Astrocyte of the spinal cord (primary cell): ENCODE measurements around the gene SORCS2.

Source experiments
- DNase-seq: peaks from one replicate; pipeline ENCODE4 v3.0.0; 2011; ENCODE audit warnings: low read depth, low spot score
- H3K4me3 ChIP-seq: 2 replicates; pipeline ENCODE4 v1.5.1; 2011; ENCODE audit warnings: low read depth, mild to moderate bottlenecking, low read length, moderate library complexity
- in situ Hi-C: cut with HindIII; loops from 2 replicates; pipeline ENCODE4 v1.10.0; 2017; ENCODE audit warnings: low sequenced_read_pairs
- TF ChIP-seq, protein P1 (sequence below): IDR thresholded peaks from 2 replicates; pipeline ENCODE4 v1.5.1; 2012; ENCODE audit warnings: low read depth, mild to moderate bottlenecking, low read length, inconsistent platforms

Gene SORCS2

DNA sequence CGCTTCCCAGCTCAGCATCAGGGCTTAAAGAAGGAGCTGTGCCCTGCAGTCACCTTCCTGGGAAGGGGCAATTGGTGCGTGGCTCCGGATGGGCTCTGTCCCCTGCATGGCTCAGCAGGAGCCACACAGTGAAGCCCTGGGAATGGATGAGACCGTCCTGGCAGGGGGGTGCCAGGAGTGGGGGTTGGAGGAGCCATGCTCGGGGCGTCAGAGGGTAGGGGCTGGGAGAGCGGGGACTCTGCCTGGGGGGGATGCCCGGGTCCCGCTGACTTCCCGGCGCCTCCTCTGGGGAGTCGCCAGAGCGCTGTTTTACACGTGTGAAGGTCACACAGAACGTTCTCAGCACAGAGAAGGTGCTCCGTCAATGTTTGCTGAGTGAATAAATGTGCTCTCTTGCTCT, 563.2 kb downstream of the SORCS2 start:
- TF ChIP-seq, protein P1, sequence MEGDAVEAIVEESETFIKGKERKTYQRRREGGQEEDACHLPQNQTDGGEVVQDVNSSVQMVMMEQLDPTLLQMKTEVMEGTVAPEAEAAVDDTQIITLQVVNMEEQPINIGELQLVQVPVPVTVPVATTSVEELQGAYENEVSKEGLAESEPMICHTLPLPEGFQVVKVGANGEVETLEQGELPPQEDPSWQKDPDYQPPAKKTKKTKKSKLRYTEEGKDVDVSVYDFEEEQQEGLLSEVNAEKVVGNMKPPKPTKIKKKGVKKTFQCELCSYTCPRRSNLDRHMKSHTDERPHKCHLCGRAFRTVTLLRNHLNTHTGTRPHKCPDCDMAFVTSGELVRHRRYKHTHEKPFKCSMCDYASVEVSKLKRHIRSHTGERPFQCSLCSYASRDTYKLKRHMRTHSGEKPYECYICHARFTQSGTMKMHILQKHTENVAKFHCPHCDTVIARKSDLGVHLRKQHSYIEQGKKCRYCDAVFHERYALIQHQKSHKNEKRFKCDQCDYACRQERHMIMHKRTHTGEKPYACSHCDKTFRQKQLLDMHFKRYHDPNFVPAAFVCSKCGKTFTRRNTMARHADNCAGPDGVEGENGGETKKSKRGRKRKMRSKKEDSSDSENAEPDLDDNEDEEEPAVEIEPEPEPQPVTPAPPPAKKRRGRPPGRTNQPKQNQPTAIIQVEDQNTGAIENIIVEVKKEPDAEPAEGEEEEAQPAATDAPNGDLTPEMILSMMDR = no peak
- no peak for DNase-seq
- H3K4me3 ChIP-seq = no peak overlapping the region
- in situ Hi-C loops = no loop called here

DNA sequence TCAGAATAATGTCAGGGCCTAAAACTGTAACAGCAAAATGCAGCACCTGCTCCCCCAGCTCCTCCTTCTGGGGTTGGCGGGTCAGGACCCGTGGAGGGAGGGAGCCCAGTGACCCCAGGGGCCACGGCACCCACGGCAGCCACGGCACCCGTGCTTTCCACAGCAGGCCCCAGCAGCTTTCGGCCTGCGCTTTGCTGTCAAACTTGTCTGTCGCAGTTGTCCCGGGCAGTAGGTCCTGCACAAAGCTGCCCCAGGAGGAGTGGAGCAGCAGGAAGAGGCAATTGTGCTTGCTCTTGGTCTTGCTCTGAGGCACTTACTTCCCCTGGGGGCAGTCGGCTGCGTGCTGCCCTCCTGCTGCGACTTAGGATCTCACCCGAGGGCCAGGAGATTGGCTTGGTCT, 563.7 kb downstream of the SORCS2 start:
- DNase-seq = no peak
- TF ChIP-seq, protein P1 = no peak
- H3K4me3 ChIP-seq = no peak overlapping the region
- in situ Hi-C loops = no loop called here

DNA sequence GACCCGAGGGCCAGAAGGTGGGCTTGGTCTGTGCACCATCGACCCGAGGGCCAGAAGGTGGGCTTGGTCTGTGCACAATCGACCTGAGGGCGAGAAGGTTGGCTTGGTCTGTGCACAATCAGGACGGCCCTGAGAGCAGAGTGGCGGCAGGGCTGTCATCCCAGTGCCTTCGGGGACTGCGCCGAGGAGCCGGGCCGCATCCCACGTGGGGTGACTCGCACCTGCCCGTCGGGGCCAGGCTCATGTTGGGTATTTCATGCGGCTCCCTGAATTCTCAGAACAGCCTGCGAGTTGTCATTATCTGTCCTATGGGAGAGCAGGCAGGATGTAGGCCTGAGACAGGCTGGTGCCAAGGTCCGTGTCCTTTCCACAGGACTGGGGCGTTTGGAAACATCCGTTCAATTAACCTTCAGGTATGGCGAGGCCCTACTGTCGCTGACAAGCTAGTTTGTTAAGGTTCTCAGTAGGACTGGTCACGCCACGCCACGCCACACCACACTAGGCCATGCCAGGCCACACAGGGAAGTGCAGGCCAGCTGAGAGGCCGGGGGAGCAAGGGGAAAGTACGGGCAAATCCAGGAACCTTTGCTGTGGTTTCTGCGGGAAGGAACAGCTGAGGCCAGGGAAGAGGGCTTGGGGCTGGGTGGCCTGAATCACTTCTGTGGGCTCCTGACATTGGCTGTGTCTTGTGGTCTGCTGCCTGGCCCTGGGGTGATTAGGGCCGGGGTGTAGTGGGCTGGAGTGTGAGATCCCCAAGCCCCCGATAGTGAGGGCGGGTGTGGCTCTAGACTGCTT, 564.4 kb downstream of the SORCS2 start:
- peak; percentile 17 for DNase-seq
- H3K4me3 ChIP-seq = no peak overlapping the region
- TF ChIP-seq, protein P1 = no peak
- in situ Hi-C loops = no loop called here

DNA sequence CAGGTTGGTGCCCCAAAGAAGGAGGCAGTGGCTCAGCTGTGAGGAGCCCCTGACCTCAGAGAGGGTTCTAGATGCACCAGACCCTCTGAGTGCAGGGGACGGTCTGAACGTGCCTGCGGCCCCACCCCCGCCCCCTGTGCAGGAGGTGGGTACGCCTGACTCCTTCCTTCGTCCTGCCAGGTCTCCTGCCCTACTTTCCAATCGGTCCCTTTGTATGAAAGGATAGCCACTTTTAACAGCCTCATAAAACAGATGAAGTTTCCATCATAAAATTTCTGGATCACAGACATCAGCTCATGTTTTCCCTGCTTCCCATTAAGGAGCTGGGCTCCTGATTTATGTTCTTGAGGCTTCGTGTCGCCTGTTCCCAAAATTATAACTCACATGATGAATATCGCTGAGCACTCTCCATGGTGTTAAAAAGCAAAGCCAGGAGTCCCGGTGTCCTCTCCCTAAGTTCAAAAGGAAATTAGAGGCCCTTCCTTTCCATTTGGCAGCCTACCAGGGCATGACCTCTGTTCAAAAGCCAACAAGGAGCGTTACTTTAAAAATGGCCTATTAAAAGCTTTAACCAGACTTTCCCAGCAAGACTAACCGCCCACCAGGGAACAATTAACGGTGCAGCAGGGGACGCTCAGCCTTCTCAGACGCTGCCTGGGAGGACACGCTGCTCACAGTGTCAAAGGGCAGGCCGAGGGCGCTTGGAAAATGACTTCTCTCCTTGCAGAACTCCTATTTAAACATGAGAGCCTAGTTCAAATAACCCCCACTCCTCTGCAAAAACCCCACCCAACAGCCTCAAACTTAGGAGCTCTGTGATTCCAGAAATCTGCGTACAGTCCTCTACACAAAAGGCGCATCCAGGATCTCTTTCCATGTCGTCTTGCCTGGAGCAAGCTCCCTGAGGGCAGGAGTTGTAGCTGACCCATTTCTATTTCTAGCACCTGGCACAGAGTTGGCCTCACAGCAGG, 565.4 kb downstream of the SORCS2 start:
- DNase-seq = no peak
- in situ Hi-C loops = no loop called here
- TF ChIP-seq, protein P1 = no peak
- H3K4me3 ChIP-seq = no peak overlapping the region

DNA sequence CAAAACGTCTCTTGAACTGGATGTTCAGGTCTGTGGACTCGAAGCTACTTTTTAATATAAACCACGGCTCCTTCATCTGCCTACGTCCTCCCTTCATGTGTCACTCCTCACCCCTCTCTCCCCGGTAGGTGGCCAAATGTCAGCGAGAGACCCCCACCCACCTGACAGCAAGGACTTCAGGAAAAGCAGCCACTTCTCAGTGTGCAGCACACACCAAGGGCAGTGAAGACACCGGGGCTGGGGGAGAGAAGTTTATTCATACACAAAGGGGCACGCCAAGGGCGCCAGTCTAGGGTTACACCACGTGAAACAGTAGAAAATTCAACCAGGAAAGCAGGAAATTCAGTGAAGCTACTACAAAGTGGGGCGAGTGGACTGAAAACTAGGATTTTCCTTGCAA, 566.1 kb downstream of the SORCS2 start:
- no peak overlapping the region for H3K4me3 ChIP-seq
- TF ChIP-seq, protein P1 = no peak
- in situ Hi-C loops = no loop called here
- DNase-seq = no peak

DNA sequence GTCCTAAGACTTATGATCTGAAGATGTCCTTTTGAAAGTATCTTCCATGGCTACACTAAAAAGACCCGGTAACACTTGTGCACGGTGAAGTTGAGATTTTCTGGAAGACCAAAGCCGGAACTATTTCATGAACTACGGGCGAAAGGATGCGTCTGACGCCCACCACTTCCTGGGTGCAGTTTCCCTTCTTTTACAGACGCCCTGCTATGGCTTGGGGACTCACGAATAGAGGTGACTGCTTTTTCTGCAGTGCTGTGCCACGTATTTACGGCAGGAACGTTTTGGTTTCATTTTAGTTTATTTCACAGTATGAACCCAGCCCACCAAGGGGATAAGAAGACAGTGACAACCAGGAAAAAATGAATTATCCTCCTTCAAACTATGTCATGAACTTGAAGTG, 566.9 kb downstream of the SORCS2 start:
- in situ Hi-C loops = no loop called here
- TF ChIP-seq, protein P1 = no peak
- H3K4me3 ChIP-seq = no peak overlapping the region
- no peak for DNase-seq
